B cell (primary cell): ENCODE measurements around the gene CRACR2A. TPM values are rescaled to one million over a fixed set of nuclear protein-coding genes. Genes with fewer than 3 reads are reported as not detected.

ENCODE experiments used
- ATAC-seq: fragments of 200-7000 bp; cut with Tn5 transposase; one replicate; pipeline ENCODE4 v1.10.0; 2021; ENCODE audit warnings: low read depth, mild to moderate bottlenecking, moderate number of reproducible peaks, moderate library complexity
- CTCF ChIA-PET: fragments of 350-600 bp; sonication (Branson Sonifier 250); formaldehyde crosslinking; loops from one replicate; lab custom pipeline; 2021; ENCODE audit warnings: antibody characterized with exemption, inconsistent platforms; lab: Charles Lee
- POLR2A ChIA-PET: fragments of 350-600 bp; sonication (Branson Sonifier 250); formaldehyde crosslinking; loops from one replicate; lab custom pipeline; 2021; ENCODE audit warnings: antibody characterized with exemption; lab: Charles Lee
- DNase-seq: peaks from one replicate; pipeline ENCODE4 v3.0.0; 2013
- H2AFZ ChIP-seq: 2 replicates; pipeline ENCODE4 v1.6.1; 2012; ENCODE audit warnings: mild to moderate bottlenecking, low read depth, low read length; ENCODE audit not compliant: insufficient read depth, poor library complexity, severe bottlenecking
- H3K27ac ChIP-seq, 2 donors: 1 replicate in 1 of 2; 2 replicates in 1 of 2; pipeline ENCODE4 v1.5.1; 2012 to 2013; ENCODE audit warnings: low read length in 2 of 2, mild to moderate bottlenecking in 2 of 2, moderate library complexity in 1 of 2
- H3K27me3 ChIP-seq, 4 experiments: fragments of 200-600 bp in 1 of 4; sonication (generic) in 1 of 4; replicated peaks in 1 of 4; 1 replicate in 2 of 4; 2 replicates in 2 of 4; pipeline versions ENCODE4 v1.6.1 to v1.7.0; 2013 to 2016; ENCODE audit warnings: low read length in 3 of 4, mild to moderate bottlenecking in 2 of 4, mixed read lengths in 1 of 4, moderate library complexity in 1 of 4; ENCODE audit not compliant: insufficient read depth in 4 of 4, control insufficient read depth in 3 of 4; ENCODE audit errors: control extremely low read depth in 1 of 4
- H3K36me3 ChIP-seq, 2 experiments: replicated peaks in 1 of 2; 1 replicate in 1 of 2; 2 replicates in 1 of 2; pipeline versions ENCODE4 v1.6.1 to v1.7.1; 2013; ENCODE audit warnings: low read length in 1 of 2; ENCODE audit not compliant: insufficient read depth in 2 of 2, control insufficient read depth in 1 of 2; ENCODE audit errors: control extremely low read depth in 1 of 2, extremely low read depth in 1 of 2
- H3K4me1 ChIP-seq, 2 donors: fragments of 200-600 bp in 1 of 2; sonication (generic) in 1 of 2; 1 replicate in 1 of 2; 2 replicates in 1 of 2; pipeline versions ENCODE4 v1.5.1 to v1.6.1; 2013 to 2017; ENCODE audit warnings: low read length in 2 of 2; ENCODE audit not compliant: control insufficient read depth in 2 of 2, insufficient read depth in 2 of 2
- H3K4me2 ChIP-seq: replicated peaks from 2 replicates; pipeline ENCODE3; 2012; ENCODE audit warnings: mild to moderate bottlenecking, low read depth, low read length; ENCODE audit not compliant: poor library complexity, severe bottlenecking
- H3K4me3 ChIP-seq, 5 experiments: fragments of 200-600 bp in 1 of 5; sonication (generic) in 1 of 5; 1 replicate in 3 of 5; 2 replicates in 2 of 5; pipeline versions ENCODE4 v1.5.1 to v1.7.0; 2011 to 2016; ENCODE audit warnings: low read length in 4 of 5, mild to moderate bottlenecking in 4 of 5, low read depth in 2 of 5, control low read depth in 1 of 5, moderate library complexity in 1 of 5; ENCODE audit not compliant: insufficient read depth in 1 of 5; ENCODE audit errors: control extremely low read depth in 1 of 5, extremely low read depth in 1 of 5
- H3K79me2 ChIP-seq: fragments of 200-600 bp; sonication (generic); one replicate; pipeline ENCODE4 v1.6.0; 2016; ENCODE audit warnings: low read length; ENCODE audit not compliant: control insufficient read depth, insufficient read depth
- H3K9ac ChIP-seq: fragments of 200-600 bp; sonication (generic); 2 replicates; pipeline ENCODE4 v1.6.1; 2017; ENCODE audit warnings: mild to moderate bottlenecking, low read length, moderate library complexity
- H3K9me3 ChIP-seq, 3 donors: one replicate each; pipeline versions ENCODE4 v1.6.1 to v1.7.1; 2013; ENCODE audit warnings: low read length in 2 of 3; ENCODE audit not compliant: control insufficient read depth in 2 of 3, insufficient read depth in 1 of 3; ENCODE audit errors: control extremely low read depth in 1 of 3
- H4K20me1 ChIP-seq: 2 replicates; pipeline ENCODE4 v1.6.0; 2012; ENCODE audit warnings: mild to moderate bottlenecking, low read length; ENCODE audit not compliant: insufficient read depth, control insufficient read depth, poor library complexity, severe bottlenecking
- H3K27ac Mint-ChIP-seq: one replicate; pipeline ENCODE4 v1.8.0; 2021; ENCODE audit warnings: mixed read lengths
- H3K27me3 Mint-ChIP-seq: one replicate; pipeline ENCODE4 v1.8.0; 2021; ENCODE audit warnings: mixed read lengths
- H3K4me1 Mint-ChIP-seq: one replicate; pipeline ENCODE4 v1.8.0; 2021; ENCODE audit warnings: mixed read lengths
- H3K4me3 Mint-ChIP-seq: one replicate; pipeline ENCODE4 v1.8.0; 2021; ENCODE audit warnings: mixed read lengths
- H3K9me3 Mint-ChIP-seq: one replicate; pipeline ENCODE4 v1.8.0; 2022; ENCODE audit warnings: mixed read lengths; ENCODE audit not compliant: insufficient read depth
- EZH2 ChIP-seq: IDR thresholded peaks from 2 replicates; pipeline ENCODE4 v1.6.1; 2012; ENCODE audit warnings: borderline replicate concordance, low read depth, mild to moderate bottlenecking, moderate library complexity, low read length; ENCODE audit not compliant: insufficient read depth, poor library complexity, severe bottlenecking
- WGBS: methylation state at CpG from one replicate; pipeline ENCODE4 v1.1.5; 2013; ENCODE audit warnings: missing lambda C conversion rate; ENCODE audit not compliant: insufficient coverage; 5-methylcytosine and 5-hydroxymethylcytosine counted together
- intact Hi-C: fragments of 100-400 bp; cut with micrococcal nuclease; formaldehyde crosslinking; loops from one replicate; pipeline ENCODE4 v1.10.0; 2022
- polyA plus RNA-seq: library from polyadenylated mRNA; depleted of rRNA; stranded (reverse); fragments of >200 nt; gene quantifications from 2 replicates; pipeline ENCODE4 v1.2.3, GENCODE V29; 2012
- total RNA-seq, 2 donors: library from RNA; stranded (reverse); fragments of 120-200 nt in 1 of 2; gene quantifications; 1 replicate in 1 of 2; 2 replicates in 1 of 2; pipeline versions ENCODE4 v1.2.3 to v1.2.4, GENCODE V29; 2013 to 2022
- TF ChIP-seq, protein P1 (sequence below): fragments of 200-600 bp; IDR thresholded peaks from one replicate; pipeline ENCODE4 v1.8.0; 2022; ENCODE audit warnings: antibody characterized with exemption, mild to moderate bottlenecking

CRACR2A gene
- total and polyA plus RNA-seq, 2 donors (not counting 1 experiment from before 2014, with no cell fraction given): 15.2 to 26.1 TPM

DNA sequence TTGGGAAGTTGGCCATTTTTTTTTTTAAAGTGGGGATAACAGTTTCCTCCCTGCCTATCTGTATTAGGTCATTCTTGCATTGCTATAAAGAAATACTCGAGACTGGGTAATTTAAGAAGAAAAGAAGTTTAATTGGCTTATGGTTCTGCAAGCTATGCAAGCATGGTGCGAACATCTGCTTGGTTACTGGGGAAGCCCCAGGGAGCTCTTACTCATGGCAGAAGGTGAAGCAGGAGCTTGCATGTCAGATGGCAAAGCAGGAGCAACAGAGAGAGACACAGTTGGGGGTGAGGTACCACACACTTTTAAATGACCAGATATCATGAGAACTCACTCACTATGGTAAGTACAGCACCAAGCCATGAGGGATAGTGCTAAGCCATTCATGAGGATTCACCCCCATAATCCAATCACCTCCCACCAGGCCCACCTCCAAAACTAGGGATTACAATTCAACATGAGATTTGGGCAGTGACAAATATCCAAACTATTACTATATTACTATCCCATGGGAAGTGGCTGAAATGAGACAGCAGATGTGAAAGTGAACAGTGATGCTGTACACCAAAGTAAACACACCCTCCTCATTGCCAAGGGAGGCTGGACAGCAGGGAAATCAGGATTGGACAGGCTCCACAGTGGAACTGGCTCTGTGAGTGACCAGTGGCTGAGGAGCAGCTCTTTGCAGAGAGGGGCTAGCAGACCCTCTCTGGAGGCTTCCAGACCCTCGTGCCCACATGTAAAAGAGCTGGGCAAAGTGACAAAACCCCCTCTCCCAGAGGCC is 40.5 kb downstream of the CRACR2A start:
- H3K9me3 ChIP-seq: no peaks in the 10 kb centered on the region
- CTCF ChIA-PET: no interaction called here
- WGBS: 100% methylated on average over 1 of the region's 3 CpGs
- no peak overlapping the region for H3K4me2 ChIP-seq
- peaks cover 11% of the 10 kb centered on the region for H3K79me2 ChIP-seq
- DNase-seq: no peak
- H4K20me1 ChIP-seq: no peaks in the 10 kb centered on the region
- H3K36me3 ChIP-seq: peaks cover 0 to 27% of the 10 kb centered on the region in 2 experiments
- intact Hi-C loops: no loop called here
- no peak for TF ChIP-seq EZH2
- TF ChIP-seq, protein P1, sequence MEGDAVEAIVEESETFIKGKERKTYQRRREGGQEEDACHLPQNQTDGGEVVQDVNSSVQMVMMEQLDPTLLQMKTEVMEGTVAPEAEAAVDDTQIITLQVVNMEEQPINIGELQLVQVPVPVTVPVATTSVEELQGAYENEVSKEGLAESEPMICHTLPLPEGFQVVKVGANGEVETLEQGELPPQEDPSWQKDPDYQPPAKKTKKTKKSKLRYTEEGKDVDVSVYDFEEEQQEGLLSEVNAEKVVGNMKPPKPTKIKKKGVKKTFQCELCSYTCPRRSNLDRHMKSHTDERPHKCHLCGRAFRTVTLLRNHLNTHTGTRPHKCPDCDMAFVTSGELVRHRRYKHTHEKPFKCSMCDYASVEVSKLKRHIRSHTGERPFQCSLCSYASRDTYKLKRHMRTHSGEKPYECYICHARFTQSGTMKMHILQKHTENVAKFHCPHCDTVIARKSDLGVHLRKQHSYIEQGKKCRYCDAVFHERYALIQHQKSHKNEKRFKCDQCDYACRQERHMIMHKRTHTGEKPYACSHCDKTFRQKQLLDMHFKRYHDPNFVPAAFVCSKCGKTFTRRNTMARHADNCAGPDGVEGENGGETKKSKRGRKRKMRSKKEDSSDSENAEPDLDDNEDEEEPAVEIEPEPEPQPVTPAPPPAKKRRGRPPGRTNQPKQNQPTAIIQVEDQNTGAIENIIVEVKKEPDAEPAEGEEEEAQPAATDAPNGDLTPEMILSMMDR: no peak
- no peak overlapping the region for H3K27ac ChIP-seq
- no peak overlapping the region for H2AFZ ChIP-seq
- no peak overlapping the region for H3K4me3 ChIP-seq
- no peak for ATAC-seq
- no peaks in the 10 kb centered on the region for H3K27me3 ChIP-seq
- no peak overlapping the region for H3K9ac ChIP-seq
- H3K9me3 Mint-ChIP-seq: no peaks in the 10 kb centered on the region
- H3K27me3 Mint-ChIP-seq: no peaks in the 10 kb centered on the region
- H3K4me1 ChIP-seq: peaks cover 0 to 3% of the 10 kb centered on the region in 2 donors
- H3K4me3 Mint-ChIP-seq: no peak overlapping the region
- H3K4me1 Mint-ChIP-seq: no peaks in the 10 kb centered on the region
- no peak overlapping the region for H3K27ac Mint-ChIP-seq
- POLR2A ChIA-PET: no interaction called here

GRCh38 chr12:3705354-3705675 is 47.6 kb downstream of the CRACR2A start:
- H3K36me3 ChIP-seq: peaks cover 5 to 8% of the 10 kb centered on the region in 2 experiments
- Mint-ChIP-seq H3K4me3 (no peak overlapping the region), H3K4me1 (no peaks in the 10 kb centered on the region), H3K9me3 (peaks cover 5% of the 10 kb centered on the region), H3K27ac (no peak overlapping the region), H3K27me3 (no peaks in the 10 kb centered on the region)
- H3K27ac ChIP-seq: no peak overlapping the region
- no peak overlapping the region for H3K4me2 ChIP-seq
- 96% methylated on average over 4 of the region's 4 CpGs for WGBS
- H3K4me1 ChIP-seq: no peaks in the 10 kb centered on the region
- TF ChIP-seq, protein P1: no peak
- no peak for TF ChIP-seq EZH2
- peaks cover 0 to 2% (median 0%) of the 10 kb centered on the region in 3 donors for H3K9me3 ChIP-seq
- no peaks in the 10 kb centered on the region for H4K20me1 ChIP-seq
- no peaks in the 10 kb centered on the region for H3K27me3 ChIP-seq
- no peak for ATAC-seq
- ChIA-PET POLR2A (no interaction called here), CTCF (no interaction called here)
- intact Hi-C loops: no loop called here
- no peak for DNase-seq
- no peak overlapping the region for H3K4me3 ChIP-seq
- no peaks in the 10 kb centered on the region for H3K79me2 ChIP-seq
- no peak overlapping the region for H3K9ac ChIP-seq
- H2AFZ ChIP-seq: no peak overlapping the region
